KMS-11 (cell line): ENCODE measurements around the gene E2F2.
"Not testable (repeated sequence)": the region's sequence is repeated elsewhere in the genome, so short reads cannot be mapped to it uniquely, and the experiment has no call there.

Source experiments
- H2AFZ ChIP-seq: fragments of 200-600 bp; sonication (generic); 2 replicates; pipeline ENCODE4 v1.6.1; 2016; ENCODE audit warnings: antibody characterized with exemption, mixed run types, low read depth
- H3K27ac ChIP-seq: fragments of 200-600 bp; sonication (generic); 2 replicates; pipeline ENCODE4 v1.6.1; 2016; ENCODE audit warnings: mild to moderate bottlenecking, mixed run types
- H3K27me3 ChIP-seq: fragments of 200-600 bp; sonication (generic); 2 replicates; pipeline ENCODE4 v1.6.1; 2017; ENCODE audit warnings: mild to moderate bottlenecking, low read depth, mixed run types, moderate library complexity; ENCODE audit not compliant: insufficient read depth
- H3K36me3 ChIP-seq: fragments of 200-600 bp; sonication (generic); 2 replicates; pipeline ENCODE4 v1.6.1; 2017; ENCODE audit warnings: mild to moderate bottlenecking, mixed run types; ENCODE audit not compliant: insufficient read depth
- H3K4me1 ChIP-seq: fragments of 200-600 bp; sonication (generic); 2 replicates; pipeline ENCODE4 v1.6.1; 2016; ENCODE audit warnings: mild to moderate bottlenecking, low read depth, mixed run types; ENCODE audit not compliant: poor library complexity, severe bottlenecking
- H3K4me2 ChIP-seq: fragments of 200-600 bp; sonication (generic); 2 replicates; pipeline ENCODE4 v1.7.0; 2016; ENCODE audit warnings: mild to moderate bottlenecking, mixed run types
- H3K4me3 ChIP-seq: fragments of 200-600 bp; sonication (generic); IDR thresholded peaks from 2 replicates; pipeline ENCODE4 v1.6.1; 2017; ENCODE audit warnings: low read depth, low read length, mixed read lengths; ENCODE audit not compliant: insufficient read depth
- H3K79me2 ChIP-seq: fragments of 200-600 bp; sonication (generic); 2 replicates; pipeline ENCODE4 v1.6.1; 2016; ENCODE audit warnings: low read depth, mixed run types; ENCODE audit not compliant: insufficient read depth
- H3K9ac ChIP-seq: fragments of 200-600 bp; sonication (generic); 2 replicates; pipeline ENCODE4 v1.6.1; 2016; ENCODE audit warnings: mild to moderate bottlenecking, mixed run types
- H4K20me1 ChIP-seq: fragments of 200-600 bp; sonication (generic); 2 replicates; pipeline ENCODE4 v1.6.1; 2016; ENCODE audit warnings: mild to moderate bottlenecking, mixed run types; ENCODE audit not compliant: insufficient read depth
- TF ChIP-seq, protein P1 (sequence below): fragments of 200-600 bp; sonication (generic); conservative IDR thresholded peaks from 2 replicates; pipeline ENCODE4 v1.6.1; 2017; ENCODE audit warnings: low read depth, mild to moderate bottlenecking, antibody characterized with exemption, low read length, moderate library complexity, mixed read lengths

E2F2 gene

GRCh38 chr1:23502951-23503350, 28.1 kb downstream of the E2F2 start:
- no peak overlapping the region for H3K4me2 ChIP-seq
- H3K4me3 ChIP-seq, result no peak overlapping the region
- H4K20me1 ChIP-seq, result no peaks in the 10 kb centered on the region
- TF ChIP-seq, protein P1, sequence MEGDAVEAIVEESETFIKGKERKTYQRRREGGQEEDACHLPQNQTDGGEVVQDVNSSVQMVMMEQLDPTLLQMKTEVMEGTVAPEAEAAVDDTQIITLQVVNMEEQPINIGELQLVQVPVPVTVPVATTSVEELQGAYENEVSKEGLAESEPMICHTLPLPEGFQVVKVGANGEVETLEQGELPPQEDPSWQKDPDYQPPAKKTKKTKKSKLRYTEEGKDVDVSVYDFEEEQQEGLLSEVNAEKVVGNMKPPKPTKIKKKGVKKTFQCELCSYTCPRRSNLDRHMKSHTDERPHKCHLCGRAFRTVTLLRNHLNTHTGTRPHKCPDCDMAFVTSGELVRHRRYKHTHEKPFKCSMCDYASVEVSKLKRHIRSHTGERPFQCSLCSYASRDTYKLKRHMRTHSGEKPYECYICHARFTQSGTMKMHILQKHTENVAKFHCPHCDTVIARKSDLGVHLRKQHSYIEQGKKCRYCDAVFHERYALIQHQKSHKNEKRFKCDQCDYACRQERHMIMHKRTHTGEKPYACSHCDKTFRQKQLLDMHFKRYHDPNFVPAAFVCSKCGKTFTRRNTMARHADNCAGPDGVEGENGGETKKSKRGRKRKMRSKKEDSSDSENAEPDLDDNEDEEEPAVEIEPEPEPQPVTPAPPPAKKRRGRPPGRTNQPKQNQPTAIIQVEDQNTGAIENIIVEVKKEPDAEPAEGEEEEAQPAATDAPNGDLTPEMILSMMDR, result no peak
- H3K4me1 ChIP-seq, result no peaks in the 10 kb centered on the region
- no peaks in the 10 kb centered on the region for H3K27me3 ChIP-seq
- H2AFZ ChIP-seq, result no peak overlapping the region
- no peak overlapping the region for H3K27ac ChIP-seq
- no peak overlapping the region for H3K9ac ChIP-seq
- H3K36me3 ChIP-seq, result no peaks in the 10 kb centered on the region; the same call in 1 of the 2 replicates
- no peaks in the 10 kb centered on the region for H3K79me2 ChIP-seq

- H2AFZ ChIP-seq, result no peak overlapping the region
Measured at GRCh38 chr1:23500466-23500865, 30.6 kb downstream of the E2F2 start.

DNA sequence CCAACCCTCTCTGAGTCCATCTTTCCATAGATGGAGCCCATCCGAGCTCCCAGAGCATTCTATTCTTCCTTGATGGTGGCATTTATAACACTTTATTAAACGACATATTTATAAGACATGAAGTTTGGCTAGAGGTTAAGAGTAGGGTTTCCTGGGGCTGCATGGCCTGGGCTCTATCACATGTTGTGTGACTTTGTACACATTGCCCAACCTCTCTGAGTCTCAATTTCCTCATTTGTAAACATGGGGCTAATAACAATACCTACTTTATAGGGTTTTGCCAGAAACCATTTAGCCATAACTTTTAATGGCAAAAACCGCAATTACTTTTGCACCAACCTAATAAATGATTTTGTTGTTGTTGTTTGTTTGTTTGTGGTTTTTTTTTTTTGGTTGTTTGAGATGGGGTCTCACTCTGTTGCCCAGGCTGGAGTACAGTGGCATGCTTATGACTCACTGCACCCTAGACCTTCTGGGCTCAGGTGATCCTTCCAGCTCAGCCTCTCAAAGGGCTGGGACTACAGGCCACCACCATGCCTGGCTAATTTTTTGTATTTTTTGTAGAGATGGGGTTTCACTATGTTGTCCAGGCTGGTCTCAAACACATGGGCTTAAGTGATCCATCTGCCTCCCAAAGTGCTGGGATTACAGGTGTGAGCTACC, 33.1 kb downstream of the E2F2 start:
- H3K4me3 ChIP-seq, result no peak overlapping the region
- no peaks in the 10 kb centered on the region for H3K79me2 ChIP-seq
- no peak overlapping the region for H3K27ac ChIP-seq
- H3K9ac ChIP-seq, result no peak overlapping the region
- H4K20me1 ChIP-seq, result no peaks in the 10 kb centered on the region
- H3K36me3 ChIP-seq, result no peaks in the 10 kb centered on the region
- no peak overlapping the region for H3K4me2 ChIP-seq
- TF ChIP-seq, protein P1, result no peak
- H3K27me3 ChIP-seq, result no peaks in the 10 kb centered on the region
- H2AFZ ChIP-seq, result no peak overlapping the region
- H3K4me1 ChIP-seq, result peaks cover 9% of the 10 kb centered on the region

More at GRCh38 chr1:23500466-23500865, 30.6 kb downstream of the E2F2 start:
- no peak overlapping the region for H3K27ac ChIP-seq
- H3K4me3 ChIP-seq, result no peak overlapping the region
- TF ChIP-seq, protein P1, result no peak
- no peak overlapping the region for H3K9ac ChIP-seq
- H3K4me1 ChIP-seq, result peaks cover 9% of the 10 kb centered on the region
- H3K4me2 ChIP-seq, result no peak overlapping the region
- no peaks in the 10 kb centered on the region for H4K20me1 ChIP-seq
- H3K27me3 ChIP-seq, result no peaks in the 10 kb centered on the region
- H3K36me3 ChIP-seq, result no peaks in the 10 kb centered on the region
- H3K79me2 ChIP-seq, result no peaks in the 10 kb centered on the region

DNA sequence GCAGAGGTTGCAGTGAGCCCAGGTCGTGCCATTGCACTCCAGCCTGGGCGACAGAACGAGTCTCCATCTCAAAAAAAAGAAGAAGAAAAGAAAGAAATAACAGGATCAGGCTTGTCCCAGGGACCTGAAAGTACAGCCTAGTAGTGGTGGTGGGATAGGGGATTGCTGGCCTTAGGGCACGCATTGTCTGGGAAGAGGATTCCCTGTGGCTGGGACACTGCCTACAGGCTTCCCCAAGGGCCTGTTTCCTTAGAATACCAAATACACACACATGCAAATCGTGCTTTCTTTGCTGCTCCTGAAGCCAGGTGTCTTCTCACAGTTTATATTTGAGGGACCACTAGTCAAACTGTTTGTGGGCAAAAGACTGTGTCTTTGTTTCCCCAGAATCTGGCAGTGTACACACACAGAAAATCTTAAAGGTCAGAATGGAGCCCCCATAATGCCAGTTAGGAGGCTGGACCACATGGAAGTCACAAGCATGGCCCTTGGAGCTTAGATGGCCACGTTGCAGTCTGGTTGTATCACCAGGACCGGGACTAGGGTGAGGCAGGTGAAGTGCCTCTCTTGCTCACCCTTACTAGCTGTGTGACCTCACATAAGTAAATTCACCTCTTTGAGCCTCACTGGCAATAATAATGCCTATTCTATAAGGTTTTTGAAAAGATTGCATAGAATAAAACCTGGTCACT, 34.4 kb downstream of the E2F2 start:
- Histone ChIP-seq H3K27ac (no peak overlapping the region), H3K79me2 (no peaks in the 10 kb centered on the region), H3K4me1 (peaks cover 9% of the 10 kb centered on the region), H3K4me2 (no peak overlapping the region), H3K27me3 (no peaks in the 10 kb centered on the region), H3K9ac (no peak overlapping the region), H3K4me3 (no peak overlapping the region), H3K36me3 (no peaks in the 10 kb centered on the region), H2AFZ (no peak overlapping the region), H4K20me1 (no peaks in the 10 kb centered on the region)
- TF ChIP-seq, protein P1, result no peak

GRCh38 chr1:23494836-23495235, 36.2 kb downstream of the E2F2 start:
- H2AFZ ChIP-seq, H4K20me1 ChIP-seq, H3K36me3 ChIP-seq, H3K4me1 ChIP-seq, H3K27ac ChIP-seq, H3K4me3 ChIP-seq, H3K79me2 ChIP-seq, H3K27me3 ChIP-seq, H3K4me2 ChIP-seq, H3K9ac ChIP-seq: not testable (repeated sequence)

GRCh38 chr1:23492776-23493175, 38.3 kb downstream of the E2F2 start:
- H3K27ac ChIP-seq, H2AFZ ChIP-seq, H3K9ac ChIP-seq, H3K4me2 ChIP-seq, H3K79me2 ChIP-seq, H3K4me3 ChIP-seq, H3K36me3 ChIP-seq, H3K27me3 ChIP-seq, H4K20me1 ChIP-seq, H3K4me1 ChIP-seq: not testable (repeated sequence)
